Measurements from ENCODE around the gene ANKRD22. TPM values are rescaled to one million over a fixed set of nuclear protein-coding genes. Genes with fewer than 3 reads are reported as not detected.
"Not testable (repeated sequence)": the region's sequence is repeated elsewhere in the genome, so short reads cannot be mapped to it uniquely, and the experiment has no call there.

Gene ANKRD22
- total RNA-seq, 1 experiment from 2014 or later, result 7.2 TPM

DNA sequence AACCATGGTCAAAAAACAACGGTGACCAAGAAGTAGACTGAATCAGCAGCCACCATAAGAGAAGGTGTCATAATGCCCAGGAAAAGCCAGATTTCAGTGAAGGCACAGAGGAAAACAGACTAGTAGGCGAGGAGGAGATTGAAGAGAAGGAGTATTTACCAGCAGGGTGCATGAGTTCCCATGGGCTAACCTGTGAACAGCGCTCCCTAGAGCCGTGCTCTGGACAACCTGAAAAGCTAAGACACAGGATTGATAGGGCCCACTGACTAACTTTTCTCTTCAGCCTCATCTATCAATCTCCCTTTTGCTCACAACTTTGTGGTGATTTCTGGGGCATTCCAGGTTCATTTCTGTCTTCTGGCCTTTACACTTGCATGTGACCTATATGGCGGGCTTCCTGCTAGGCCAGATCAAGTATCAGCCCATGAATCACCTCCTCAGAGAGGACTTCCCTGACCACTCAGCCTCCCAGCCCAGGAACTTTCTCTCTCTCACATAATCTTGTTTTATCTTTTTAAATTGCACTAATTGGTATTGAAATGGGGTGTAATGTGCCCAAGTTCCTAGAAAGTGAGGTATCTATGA lies 12.8 kb downstream of the ANKRD22 start:
- no peak for DNase-seq (ENCODE audit: low spot score)

GRCh38 chr10:88837632-88838031 lies 14.0 kb downstream of the ANKRD22 start:
- not testable (repeated sequence) for DNase-seq (ENCODE audit: low spot score)

GRCh38 chr10:88835910-88836221 lies 15.8 kb downstream of the ANKRD22 start:
- DNase-seq (ENCODE audit: low spot score), result no peak

DNA sequence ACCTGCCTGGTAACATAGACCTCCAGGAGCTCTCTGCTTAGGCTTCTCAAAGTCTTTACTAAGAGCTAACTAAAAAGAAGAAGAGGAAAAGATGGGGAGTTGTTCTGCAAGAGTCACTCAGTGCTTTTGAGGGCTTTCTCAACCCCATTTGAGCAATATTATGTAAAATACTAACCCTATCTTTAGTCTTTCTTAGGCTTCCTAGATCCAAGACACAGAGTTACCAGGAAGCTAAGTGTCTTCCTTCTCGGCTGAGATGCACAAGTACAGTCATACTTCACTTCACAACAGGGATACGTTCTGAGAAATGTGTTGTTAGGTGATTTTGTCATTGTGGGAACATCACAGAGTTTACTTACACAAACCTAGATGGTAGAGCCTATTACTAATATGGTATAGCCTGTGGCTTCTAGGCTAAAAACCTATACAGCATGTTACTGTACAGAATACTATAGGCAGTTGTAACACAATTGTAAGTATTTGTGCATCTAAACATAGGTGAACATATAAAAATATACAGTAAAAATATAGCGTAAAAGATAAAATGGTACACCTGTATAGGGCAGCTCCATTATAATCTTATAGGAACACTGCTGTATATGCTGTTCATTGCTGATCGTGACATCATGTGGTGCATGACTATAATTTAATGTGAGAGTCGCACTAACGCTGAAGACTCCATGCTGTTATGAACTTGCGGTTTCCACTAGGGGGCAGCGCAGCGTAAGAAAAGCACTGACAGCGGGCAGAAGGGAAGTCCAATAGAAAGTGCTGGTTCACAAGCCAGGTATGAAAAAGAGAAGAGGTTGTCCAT lies 16.3 kb downstream of the ANKRD22 start:
- peak; percentile 87 for DNase-seq (ENCODE audit: low spot score)

- no peak for DNase-seq (ENCODE audit: low spot score)
These were observed 17.9 kb downstream of the ANKRD22 start for GRCh38 chr10:88833723-88834122.

GRCh38 chr10:88833156-88833555 lies 18.5 kb downstream of the ANKRD22 start:
- no peak for DNase-seq (ENCODE audit: low spot score)

GRCh38 chr10:88832376-88832775 lies 19.3 kb downstream of the ANKRD22 start:
- no peak for DNase-seq (ENCODE audit: low spot score)

DNA sequence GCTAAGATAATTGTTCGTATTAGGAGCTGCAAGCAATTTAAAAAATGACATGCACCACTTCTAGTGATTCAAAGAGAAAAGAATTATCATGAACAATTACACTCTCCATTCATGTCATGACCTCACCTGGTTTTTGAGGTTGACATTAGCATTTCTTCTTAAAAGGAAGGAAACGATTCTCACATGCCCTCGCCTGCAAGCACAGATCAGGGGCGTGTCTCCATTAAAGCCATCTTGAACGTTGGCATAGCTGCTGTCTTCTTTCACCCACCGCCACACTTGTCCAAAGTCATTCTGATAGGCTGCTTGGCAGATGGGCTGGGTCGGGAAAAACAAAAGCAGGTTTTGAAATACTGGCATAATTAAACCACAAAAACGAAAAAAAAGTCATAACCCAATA lies 19.9 kb downstream of the ANKRD22 start:
- no peak for DNase-seq (ENCODE audit: low spot score)

DNA sequence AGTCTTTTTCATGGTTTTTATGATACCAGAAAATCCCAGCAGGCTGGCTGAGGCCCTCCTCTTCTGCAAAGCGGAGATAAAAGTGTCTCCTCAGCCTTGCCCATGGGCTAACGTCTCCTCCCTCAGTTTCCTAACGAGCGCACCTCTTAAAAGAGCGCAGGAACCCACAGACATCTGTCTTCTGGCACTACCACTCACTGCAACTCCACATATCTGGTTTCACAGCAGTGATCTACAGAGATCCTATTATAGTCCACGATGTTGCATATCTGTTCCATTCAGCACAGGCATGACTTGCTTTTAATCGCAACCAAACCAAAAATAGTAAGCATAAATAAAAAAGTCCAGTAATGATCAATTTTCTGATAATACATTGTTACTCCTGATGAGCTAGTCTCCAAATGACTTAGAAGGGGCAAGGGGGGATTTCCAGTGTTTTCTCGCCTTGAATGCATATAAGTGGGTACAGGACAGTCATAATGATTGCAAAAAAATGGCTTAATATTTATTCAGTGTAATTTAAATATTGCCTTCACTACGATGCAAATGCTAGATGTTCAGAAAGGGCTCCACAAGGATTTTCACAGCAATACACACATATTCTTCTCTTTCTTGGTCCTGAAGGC lies 20.9 kb downstream of the ANKRD22 start:
- no peak for DNase-seq (ENCODE audit: low spot score)

- no peak for DNase-seq (ENCODE audit: low spot score)
These were observed 23.3 kb downstream of the ANKRD22 start for GRCh38 chr10:88828310-88828709.

DNA sequence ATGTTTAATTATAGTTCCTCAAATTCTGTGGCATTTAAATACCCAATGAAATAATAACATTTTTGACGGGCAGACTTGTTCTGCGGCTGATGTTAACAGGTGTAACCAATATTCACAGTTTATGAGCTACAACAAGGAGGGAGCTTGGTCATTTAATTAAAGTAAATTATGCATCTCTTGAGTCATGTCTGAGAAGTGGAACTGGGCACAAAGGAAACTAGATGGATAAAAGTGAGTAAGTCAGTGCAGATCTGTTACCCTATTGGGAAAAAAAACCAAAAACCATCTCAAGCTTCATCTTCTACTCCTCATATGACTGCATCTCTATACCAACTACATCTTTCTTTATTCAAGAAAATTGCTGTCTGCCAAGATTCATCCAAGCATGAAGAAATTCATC lies 24.0 kb downstream of the ANKRD22 start:
- DNase-seq (ENCODE audit: low spot score), result no peak

DNA sequence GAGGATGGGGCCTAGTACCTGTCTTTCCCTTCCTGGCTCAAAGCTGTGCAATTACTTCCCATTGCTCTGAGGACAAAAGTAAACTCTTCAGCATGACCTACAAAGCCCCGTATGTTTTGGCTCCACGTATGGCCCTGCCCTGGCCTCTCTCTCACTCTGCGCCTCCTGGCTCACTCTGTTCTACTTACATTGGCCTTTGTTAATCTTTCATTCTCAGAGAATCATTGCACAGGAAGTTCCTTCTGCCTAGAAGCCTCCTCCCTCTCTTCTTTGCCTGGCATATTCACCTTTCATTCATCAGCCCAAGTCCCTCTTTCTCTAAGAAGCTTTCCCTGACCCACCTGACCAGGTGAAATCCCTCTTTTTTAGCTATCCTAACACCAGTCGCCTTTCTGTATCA lies 25.3 kb downstream of the ANKRD22 start:
- no peak for DNase-seq (ENCODE audit: low spot score)

DNA sequence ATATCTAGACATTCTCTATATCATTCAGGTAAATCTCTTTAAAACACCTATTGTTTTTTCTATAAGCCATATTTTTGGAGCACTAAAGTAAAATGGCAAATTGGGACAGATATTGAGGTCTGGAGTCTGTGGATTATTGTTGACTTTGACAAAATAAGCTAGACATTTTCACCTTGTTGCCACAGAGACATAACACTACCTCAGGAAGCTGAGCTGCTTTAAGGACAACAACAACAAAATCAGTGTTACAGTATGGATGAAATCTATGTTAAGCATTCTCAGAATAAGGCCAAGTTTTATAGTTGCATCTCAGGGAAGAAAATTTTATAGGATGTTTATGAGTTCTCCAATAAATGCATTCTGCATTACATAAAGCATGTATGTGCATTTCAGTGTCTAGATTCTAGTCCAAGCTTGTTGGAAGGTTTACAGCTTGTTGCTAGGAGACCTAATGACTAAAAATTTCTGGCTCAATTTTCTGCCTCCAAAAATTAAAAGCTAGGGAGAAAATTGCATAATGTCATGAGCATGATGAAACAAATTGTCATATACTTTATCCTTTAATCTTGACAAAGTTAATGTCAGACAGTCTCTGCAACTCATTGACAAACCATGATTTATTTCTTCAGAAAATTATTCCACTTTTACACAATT lies 30.8 kb downstream of the ANKRD22 start:
- no peak for DNase-seq (ENCODE audit: low spot score)

GRCh38 chr10:88819290-88819689 lies 32.4 kb downstream of the ANKRD22 start:
- DNase-seq (ENCODE audit: low spot score), result no peak

- DNase-seq (ENCODE audit: low spot score), result no peak
These were observed 38.4 kb downstream of the ANKRD22 start for GRCh38 chr10:88813200-88813599.

- DNase-seq (ENCODE audit: low spot score), result peak; percentile 77
These were observed 41.3 kb downstream of the ANKRD22 start for GRCh38 chr10:88810196-88810961.

- no peak for DNase-seq (ENCODE audit: low spot score)
These were observed 42.0 kb downstream of the ANKRD22 start for GRCh38 chr10:88809621-88810020.

DNA sequence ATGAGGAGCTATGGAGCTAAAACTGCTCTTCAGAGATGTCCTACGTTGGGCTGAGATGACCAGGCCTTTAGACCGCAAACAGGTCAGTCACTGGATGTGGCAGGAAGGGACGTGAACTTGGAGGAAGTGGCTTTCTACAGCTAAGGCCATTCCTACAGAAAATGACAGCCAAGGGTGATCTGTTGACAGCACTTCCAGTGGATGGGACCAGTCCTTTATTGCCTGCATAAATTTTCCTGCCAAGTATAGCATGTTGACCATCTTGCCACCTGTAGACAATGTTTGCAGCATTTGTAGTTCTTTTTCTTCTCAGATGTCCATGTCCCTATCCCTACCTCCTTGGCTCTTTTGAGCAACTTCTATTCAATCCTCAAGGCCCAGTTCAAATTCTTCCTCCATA lies 45.7 kb downstream of the ANKRD22 start:
- no peak for DNase-seq (ENCODE audit: low spot score)

DNA sequence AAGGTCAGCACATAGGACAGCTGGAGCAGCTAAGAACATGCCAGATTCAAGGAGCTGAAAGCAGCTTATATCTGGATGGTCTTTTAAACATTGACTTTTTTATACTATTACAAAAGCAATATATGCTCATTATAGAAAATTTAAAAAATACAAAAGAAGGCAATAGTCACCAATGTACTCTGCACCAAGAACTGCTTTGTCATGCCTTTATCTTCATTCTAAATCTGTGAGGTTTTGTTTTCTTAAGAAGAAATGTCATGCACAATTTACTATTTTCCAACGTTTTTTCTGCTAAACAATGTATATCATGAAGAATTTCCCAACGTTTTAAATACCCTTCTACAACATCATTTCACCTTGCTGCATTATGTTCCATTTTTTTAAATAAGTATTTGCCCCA lies 46.3 kb downstream of the ANKRD22 start:
- DNase-seq (ENCODE audit: low spot score), result no peak

DNA sequence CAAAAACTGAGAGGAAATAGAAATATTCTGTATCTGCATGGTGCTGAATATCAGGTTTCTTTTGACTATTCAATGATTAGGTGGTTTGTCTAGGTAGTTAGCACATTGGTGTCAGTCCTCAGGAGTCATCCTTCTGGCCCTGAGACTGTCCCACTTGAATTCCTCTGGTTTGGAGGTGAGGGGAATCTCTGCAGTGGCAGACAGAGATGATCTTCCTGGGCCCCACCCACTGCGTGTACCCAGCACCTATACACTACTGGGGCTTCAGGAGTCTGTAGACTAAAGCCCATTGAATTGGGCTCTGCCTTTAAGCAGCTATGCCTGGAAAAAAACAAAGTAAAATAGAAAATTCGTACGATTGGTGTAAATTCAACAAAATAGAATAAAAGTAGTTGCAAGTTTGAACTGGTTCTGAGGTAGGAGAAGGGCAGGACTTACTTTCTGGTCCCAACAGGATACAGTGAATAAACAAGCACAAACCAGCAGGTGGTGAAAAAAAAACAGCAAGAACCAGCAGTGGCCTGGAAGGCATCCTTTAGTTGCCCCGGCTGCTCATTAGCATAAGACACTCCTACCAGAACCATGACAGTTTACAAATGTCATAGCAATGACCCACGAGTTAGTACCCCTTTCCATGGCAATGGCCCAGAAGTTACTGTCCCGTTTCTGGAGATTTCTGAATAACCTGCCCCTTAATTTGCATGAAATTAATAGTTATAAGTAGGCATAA lies 47.4 kb downstream of the ANKRD22 start:
- no peak for DNase-seq (ENCODE audit: low spot score)

DNA sequence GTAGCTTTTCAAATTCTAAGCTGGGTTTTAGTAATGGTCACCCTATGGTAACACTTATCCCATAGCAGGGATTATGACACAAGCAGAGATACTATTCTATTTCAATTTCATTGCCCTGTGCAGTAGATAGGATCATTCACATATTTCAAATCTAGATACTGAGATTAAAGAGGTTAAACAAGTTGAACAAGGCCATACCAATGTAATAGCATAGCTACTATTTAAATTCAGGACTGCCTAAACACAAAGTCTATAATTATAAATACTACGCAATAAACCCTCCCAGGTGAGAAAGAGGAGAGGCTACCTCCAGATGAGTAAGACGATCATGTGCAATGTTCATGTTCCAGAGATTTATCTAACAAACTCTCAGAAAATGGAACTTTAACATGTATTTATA lies 48.0 kb downstream of the ANKRD22 start:
- no peak for DNase-seq (ENCODE audit: low spot score)

All from HT-29 (cell line).